GM21619 (cell line): ENCODE data around the gene RTF2.

ENCODE experiments used
- ATAC-seq: cut with Tn5 transposase; IDR thresholded peaks from one replicate; pipeline ENCODE4 v1.9.1; 2021; ENCODE audit not compliant: unreplicated experiment

RTF2 gene, protein sequence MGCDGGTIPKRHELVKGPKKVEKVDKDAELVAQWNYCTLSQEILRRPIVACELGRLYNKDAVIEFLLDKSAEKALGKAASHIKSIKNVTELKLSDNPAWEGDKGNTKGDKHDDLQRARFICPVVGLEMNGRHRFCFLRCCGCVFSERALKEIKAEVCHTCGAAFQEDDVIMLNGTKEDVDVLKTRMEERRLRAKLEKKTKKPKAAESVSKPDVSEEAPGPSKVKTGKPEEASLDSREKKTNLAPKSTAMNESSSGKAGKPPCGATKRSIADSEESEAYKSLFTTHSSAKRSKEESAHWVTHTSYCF

GRCh38 chr20:56468316-56469076 lies at the start of gene RTF2:
RTF2 (plus strand) TSS chr20:56468627; CDS start chr20:56468698, 71 bp downstream.
- peak; percentile 99 for ATAC-seq

GRCh38 chr20:56420028-56420427 lies 48.4 kb upstream of the RTF2 start:
- ATAC-seq = no peak

GRCh38 chr20:56420940-56421688 lies 47.3 kb upstream of the RTF2 start:
- ATAC-seq = no peak

DNA sequence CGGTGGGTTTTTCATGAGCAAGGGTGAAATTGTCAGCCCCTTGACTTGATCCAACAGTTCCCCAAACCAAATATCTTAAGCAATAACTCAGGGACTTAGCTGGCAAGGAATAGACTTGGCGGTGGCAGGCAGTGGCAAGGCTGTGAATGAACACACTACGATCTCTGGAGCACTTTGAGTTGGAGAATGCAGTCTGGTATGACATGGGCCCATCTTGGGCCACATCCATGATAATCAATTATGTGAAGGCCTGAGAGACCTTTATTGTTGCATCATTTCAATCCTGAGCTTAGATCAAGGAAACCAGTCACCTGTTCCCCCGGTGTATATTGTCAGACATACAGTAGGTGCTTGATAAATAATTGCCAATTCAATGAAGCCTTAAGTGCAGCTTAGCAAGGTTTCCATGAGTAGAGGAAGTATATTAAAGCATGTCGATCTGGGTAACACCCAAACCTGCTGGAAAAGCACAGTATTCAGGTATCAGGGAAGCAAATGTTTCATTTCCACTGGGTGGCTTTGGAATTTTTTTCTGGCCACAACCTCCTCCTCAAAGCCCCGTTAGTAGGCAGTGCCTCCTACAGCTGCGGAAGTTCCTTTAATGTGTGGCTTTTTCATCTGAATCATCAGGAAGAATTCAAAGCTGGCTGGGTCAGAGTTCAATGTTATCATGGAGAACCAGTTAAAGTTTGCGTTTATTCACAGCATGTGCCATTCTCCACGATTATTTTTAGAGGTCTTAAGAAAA lies 46.2 kb upstream of the RTF2 start:
- no peak for ATAC-seq

GRCh38 chr20:56422824-56423189 lies 45.6 kb upstream of the RTF2 start:
- no peak for ATAC-seq

- ATAC-seq = no peak
These were observed 45.2 kb upstream of the RTF2 start for GRCh38 chr20:56423211-56423610.

- ATAC-seq = no peak
These were observed 44.5 kb upstream of the RTF2 start for GRCh38 chr20:56423886-56424285.

GRCh38 chr20:56424931-56425330 lies 43.5 kb upstream of the RTF2 start:
- ATAC-seq = no peak

- no peak for ATAC-seq
These were observed 42.4 kb upstream of the RTF2 start for GRCh38 chr20:56426026-56426425.

GRCh38 chr20:56426926-56427325 lies 41.5 kb upstream of the RTF2 start:
- no peak for ATAC-seq

DNA sequence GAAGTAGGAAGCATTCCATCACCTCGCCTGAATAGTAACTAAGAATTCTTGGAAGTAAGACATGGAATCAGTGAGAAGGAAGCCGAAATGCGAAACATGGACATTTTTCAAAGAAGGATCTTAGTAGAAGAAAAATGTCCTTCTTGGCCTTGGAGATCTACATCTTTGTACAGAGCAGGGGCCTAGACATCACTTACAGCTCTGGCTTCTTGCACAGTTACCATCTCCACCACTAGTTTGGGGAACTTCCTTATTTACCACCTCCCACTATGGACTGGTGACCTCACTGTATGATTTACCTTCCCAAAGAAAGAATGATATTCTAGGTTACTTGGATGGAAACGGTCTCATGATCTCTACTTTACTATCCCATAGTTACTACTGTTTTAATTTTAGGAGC lies 40.6 kb upstream of the RTF2 start:
- no peak for ATAC-seq

DNA sequence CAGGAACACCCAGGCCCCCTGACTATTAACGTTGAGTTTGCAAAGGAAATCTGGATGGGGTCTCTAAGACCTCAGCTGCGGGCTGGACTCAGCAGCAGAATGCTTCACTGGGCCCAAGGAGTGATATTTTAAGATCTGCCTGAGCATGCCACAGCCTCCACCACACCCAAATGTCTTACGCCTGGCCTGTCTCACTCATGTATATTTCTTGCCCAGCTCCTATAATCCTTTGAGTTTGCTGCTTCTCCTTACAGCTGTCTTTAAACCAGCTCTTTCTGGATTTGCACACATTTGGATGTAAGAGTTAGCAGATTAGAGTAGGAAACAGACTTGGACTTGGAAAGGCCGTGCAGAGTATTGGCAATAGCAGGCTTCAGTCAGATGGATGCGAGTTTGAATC lies 40.0 kb upstream of the RTF2 start:
- no peak for ATAC-seq

- no peak for ATAC-seq
These were observed 39.5 kb upstream of the RTF2 start for GRCh38 chr20:56428881-56429280.

- ATAC-seq = no peak
These were observed 38.9 kb upstream of the RTF2 start for GRCh38 chr20:56429502-56429901.

DNA sequence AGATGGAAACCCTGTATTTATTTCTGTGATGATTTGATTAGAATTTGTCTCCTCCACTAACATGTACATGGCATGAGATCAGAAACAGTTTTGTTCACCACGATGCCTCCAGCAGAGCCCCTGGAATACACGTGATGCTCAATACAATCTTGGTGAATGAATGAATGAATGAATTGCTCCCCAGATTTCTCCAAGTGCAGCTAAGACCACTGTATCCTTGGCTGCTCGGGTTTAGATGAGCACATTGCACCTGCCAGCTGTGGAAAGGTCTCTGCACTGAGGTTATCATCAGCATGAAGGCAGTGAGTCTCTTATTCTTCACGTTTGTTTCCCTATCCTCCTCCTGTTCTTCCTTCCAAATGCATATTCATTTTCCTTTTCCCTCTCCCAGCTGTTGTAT lies 38.5 kb upstream of the RTF2 start:
- no peak for ATAC-seq

DNA sequence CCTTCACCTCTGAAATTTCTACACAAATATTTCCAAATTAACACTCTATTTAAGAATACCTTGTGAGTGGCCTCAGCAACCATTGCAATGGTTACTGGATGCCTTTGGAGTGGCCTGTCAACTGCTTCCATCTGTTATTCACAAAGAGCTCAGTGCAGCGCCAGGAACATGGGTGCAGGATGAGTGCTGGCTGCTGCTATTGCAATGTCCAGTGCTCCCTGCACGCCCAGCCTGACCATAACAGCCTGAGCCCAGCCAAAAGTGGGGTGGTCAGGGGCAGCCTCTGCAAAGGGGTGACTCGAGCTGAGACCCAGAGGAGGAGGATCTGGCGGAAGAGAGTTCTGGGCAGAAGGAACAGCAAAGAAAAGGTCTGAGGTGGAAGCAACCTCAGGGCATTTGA lies 38.0 kb upstream of the RTF2 start:
- ATAC-seq = no peak

- ATAC-seq = no peak
These were observed 37.5 kb upstream of the RTF2 start for GRCh38 chr20:56430957-56431356.

GRCh38 chr20:56431471-56431870 lies 37.0 kb upstream of the RTF2 start:
- ATAC-seq = no peak

DNA sequence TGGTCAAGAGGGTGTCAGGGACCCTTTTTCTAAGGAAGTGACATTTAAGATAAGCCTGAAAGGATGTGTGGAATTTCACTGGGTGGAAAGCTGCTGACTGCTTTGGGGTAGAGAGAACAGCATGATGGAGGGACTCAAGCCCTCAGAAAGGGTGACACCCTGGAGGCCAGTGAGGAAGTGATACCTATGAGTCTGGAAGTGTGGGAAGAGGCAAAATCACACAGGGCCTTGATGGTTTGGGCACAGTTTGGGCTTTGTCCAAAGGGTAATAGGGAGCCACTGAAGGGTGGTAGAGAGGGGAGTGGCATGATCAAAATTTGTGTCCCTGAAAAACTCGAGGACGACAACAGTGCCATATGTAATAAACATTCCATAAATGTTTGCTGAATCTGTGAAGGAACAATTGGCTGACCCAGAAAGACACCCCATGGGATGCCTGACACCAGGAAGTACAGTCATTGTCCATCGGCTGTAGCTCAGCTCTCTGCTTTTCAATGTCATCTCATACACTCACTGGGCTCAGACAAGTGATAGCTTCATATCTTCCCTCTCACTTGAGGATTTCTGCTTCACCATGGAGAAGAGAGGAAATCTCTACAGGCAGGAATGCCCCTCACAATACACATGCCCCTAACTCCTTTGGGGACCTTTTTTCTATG lies 35.1 kb upstream of the RTF2 start:
- no peak for ATAC-seq

GRCh38 chr20:56433880-56434255 lies 34.6 kb upstream of the RTF2 start:
- ATAC-seq = no peak
